GM19023 (cell line): Measurements from ENCODE around the gene GBGT1.

Experiments used
- ATAC-seq: cut with Tn5 transposase; IDR thresholded peaks from one replicate; pipeline ENCODE4 v1.9.1; 2021; ENCODE audit warnings: mild to moderate bottlenecking, moderate library complexity; ENCODE audit not compliant: unreplicated experiment

Gene GBGT1

GRCh38 chr9:133104718-133105460 lies 58.8 kb downstream of the GBGT1 start:
- ATAC-seq, result no peak

- ATAC-seq, result no peak
These were observed 59.7 kb downstream of the GBGT1 start for GRCh38 chr9:133103987-133104505.

- no peak for ATAC-seq
These were observed 60.3 kb downstream of the GBGT1 start for GRCh38 chr9:133103183-133103986.
